Mesothelial cell of epicardium (in vitro differentiated cells): Measurements from ENCODE around the gene TCL1B. TPM values are rescaled to one million over a fixed set of nuclear protein-coding genes. Genes with fewer than 3 reads are reported as not detected.

Source experiments
- DNase-seq, 2 experiments: peaks; one replicate each; pipeline ENCODE4 v3.0.0; 2021; ENCODE audit warnings: low spot score in 2 of 2; ENCODE audit not compliant: unreplicated experiment in 2 of 2
- H3K27ac Mint-ChIP-seq: 2 replicates; pipeline ENCODE4 v1.8.0; 2021; ENCODE audit warnings: mixed read lengths
- H3K27me3 Mint-ChIP-seq: 2 replicates; pipeline ENCODE4 v1.8.0; 2021; ENCODE audit warnings: low read depth, mixed read lengths
- H3K36me3 Mint-ChIP-seq: 2 replicates; pipeline ENCODE4 v1.8.0; 2021; ENCODE audit warnings: mixed read lengths
- H3K4me1 Mint-ChIP-seq: 2 replicates; pipeline ENCODE4 v1.8.0; 2021; ENCODE audit warnings: mixed read lengths
- H3K4me3 Mint-ChIP-seq: 2 replicates; pipeline ENCODE4 v1.8.0; 2021; ENCODE audit warnings: mild to moderate bottlenecking, moderate library complexity, mixed read lengths
- H3K9me3 Mint-ChIP-seq: 2 replicates; pipeline ENCODE4 v1.8.0; 2021; ENCODE audit warnings: mixed read lengths
- CTCF ChIP-seq: fragments of 200-600 bp; sonication (generic); IDR thresholded peaks from one replicate; pipeline ENCODE4 v1.5.0; 2021; ENCODE audit warnings: antibody characterized with exemption; ENCODE audit not compliant: unreplicated experiment
- total RNA-seq: library from RNA; stranded (reverse); gene quantifications from 3 replicates; pipeline ENCODE4 v1.2.1, GENCODE V29; 2021

The TCL1B gene
- total RNA-seq, 1 donor from 2014 or later = not detected

GRCh38 chr14:95690815-95691214, 4.6 kb downstream of the TCL1B start:
- H3K4me3 Mint-ChIP-seq = no peak overlapping the region
- peaks cover 35% of the 10 kb centered on the region for H3K27me3 Mint-ChIP-seq
- no peak for TF ChIP-seq CTCF
- H3K27ac Mint-ChIP-seq = no peak overlapping the region
- no peaks in the 10 kb centered on the region for H3K9me3 Mint-ChIP-seq
- no peaks in the 10 kb centered on the region for H3K36me3 Mint-ChIP-seq
- DNase-seq = no peak
- H3K4me1 Mint-ChIP-seq = no peaks in the 10 kb centered on the region

GRCh38 chr14:95691591-95691990, 5.4 kb downstream of the TCL1B start:
- Mint-ChIP-seq H3K4me3 (no peak overlapping the region), H3K9me3 (no peaks in the 10 kb centered on the region), H3K4me1 (no peaks in the 10 kb centered on the region), H3K27me3 (peaks cover 37% of the 10 kb centered on the region), H3K36me3 (no peaks in the 10 kb centered on the region), H3K27ac (no peak overlapping the region)
- DNase-seq = no peak
- TF ChIP-seq CTCF = no peak

- no peak overlapping the region for H3K27ac Mint-ChIP-seq
- TF ChIP-seq CTCF = no peak
- no peak for DNase-seq
- H3K4me3 Mint-ChIP-seq = no peak overlapping the region
- no peaks in the 10 kb centered on the region for H3K36me3 Mint-ChIP-seq
- H3K4me1 Mint-ChIP-seq = no peaks in the 10 kb centered on the region
- peaks cover 35% of the 10 kb centered on the region for H3K27me3 Mint-ChIP-seq
- no peaks in the 10 kb centered on the region for H3K9me3 Mint-ChIP-seq
These were observed 5.9 kb downstream of the TCL1B start for GRCh38 chr14:95692109-95692508.

GRCh38 chr14:95695051-95695450, 8.8 kb downstream of the TCL1B start:
- TF ChIP-seq CTCF = no peak
- DNase-seq = peak in 1 of 2 experiments; percentile 34
- Mint-ChIP-seq H3K9me3 (no peaks in the 10 kb centered on the region), H3K27ac (no peak overlapping the region), H3K27me3 (peaks cover 40% of the 10 kb centered on the region), H3K4me3 (no peak overlapping the region), H3K4me1 (peaks cover 11% of the 10 kb centered on the region), H3K36me3 (no peaks in the 10 kb centered on the region)

GRCh38 chr14:95695913-95696312, 9.7 kb downstream of the TCL1B start:
- Mint-ChIP-seq H3K4me1 (peaks cover 17% of the 10 kb centered on the region), H3K27ac (no peak overlapping the region), H3K4me3 (no peak overlapping the region), H3K9me3 (no peaks in the 10 kb centered on the region), H3K36me3 (no peaks in the 10 kb centered on the region), H3K27me3 (peaks cover 36% of the 10 kb centered on the region)
- TF ChIP-seq CTCF = no peak
- peak in 1 of 2 experiments; percentile 14 for DNase-seq

GRCh38 chr14:95696741-95697140, 10.5 kb downstream of the TCL1B start:
- H3K4me1 Mint-ChIP-seq = peaks cover 26% of the 10 kb centered on the region
- no peak for TF ChIP-seq CTCF

More at GRCh38 chr14:95696741-95697140, 10.5 kb downstream of the TCL1B start:
- Mint-ChIP-seq H3K4me3 (no peak overlapping the region), H3K36me3 (no peaks in the 10 kb centered on the region), H3K27ac (no peak overlapping the region), H3K27me3 (peaks cover 31% of the 10 kb centered on the region), H3K9me3 (no peaks in the 10 kb centered on the region)
- peak in 1 of 2 experiments; percentile 29 for DNase-seq
